Chondrocyte (in vitro differentiated cells): ENCODE data around the gene HACD2. TPM values are rescaled to one million over a fixed set of nuclear protein-coding genes. Genes with fewer than 3 reads are reported as not detected.

Experiments used
- DNase-seq: peaks from one replicate; pipeline ENCODE4 v3.0.0; 2021; ENCODE audit warnings: mixed read lengths, low spot score
- H3K27ac Mint-ChIP-seq: one replicate; pipeline ENCODE4 v1.8.0; 2021; ENCODE audit warnings: mild to moderate bottlenecking, moderate library complexity, mixed read lengths; ENCODE audit not compliant: unreplicated experiment
- H3K27me3 Mint-ChIP-seq: 2 replicates; pipeline ENCODE4 v1.8.0; 2021; ENCODE audit warnings: low read depth, mixed read lengths
- H3K36me3 Mint-ChIP-seq: 2 replicates; pipeline ENCODE4 v1.8.0; 2021; ENCODE audit warnings: low read depth, mixed read lengths
- H3K4me1 Mint-ChIP-seq: 2 replicates; pipeline ENCODE4 v1.8.0; 2021; ENCODE audit warnings: low read depth, mild to moderate bottlenecking, mixed read lengths
- H3K4me3 Mint-ChIP-seq: one replicate; pipeline ENCODE4 v1.8.0; 2021; ENCODE audit warnings: mild to moderate bottlenecking, moderate library complexity, mixed read lengths; ENCODE audit not compliant: unreplicated experiment
- H3K9me3 Mint-ChIP-seq: 2 replicates; pipeline ENCODE4 v1.8.0; 2021; ENCODE audit warnings: low read depth, mixed read lengths
- total RNA-seq: library from RNA; stranded (reverse); gene quantifications from 3 replicates; pipeline ENCODE4 v1.2.1, GENCODE V29; 2021
- TF ChIP-seq, protein P1 (sequence below): fragments of 200-600 bp; sonication (generic); IDR thresholded peaks from 2 replicates; pipeline ENCODE4 v1.5.0; 2021; ENCODE audit warnings: antibody characterized with exemption, mild to moderate bottlenecking, moderate library complexity

The HACD2 gene
- total RNA-seq, 1 donor from 2014 or later = 79.0 TPM

DNA sequence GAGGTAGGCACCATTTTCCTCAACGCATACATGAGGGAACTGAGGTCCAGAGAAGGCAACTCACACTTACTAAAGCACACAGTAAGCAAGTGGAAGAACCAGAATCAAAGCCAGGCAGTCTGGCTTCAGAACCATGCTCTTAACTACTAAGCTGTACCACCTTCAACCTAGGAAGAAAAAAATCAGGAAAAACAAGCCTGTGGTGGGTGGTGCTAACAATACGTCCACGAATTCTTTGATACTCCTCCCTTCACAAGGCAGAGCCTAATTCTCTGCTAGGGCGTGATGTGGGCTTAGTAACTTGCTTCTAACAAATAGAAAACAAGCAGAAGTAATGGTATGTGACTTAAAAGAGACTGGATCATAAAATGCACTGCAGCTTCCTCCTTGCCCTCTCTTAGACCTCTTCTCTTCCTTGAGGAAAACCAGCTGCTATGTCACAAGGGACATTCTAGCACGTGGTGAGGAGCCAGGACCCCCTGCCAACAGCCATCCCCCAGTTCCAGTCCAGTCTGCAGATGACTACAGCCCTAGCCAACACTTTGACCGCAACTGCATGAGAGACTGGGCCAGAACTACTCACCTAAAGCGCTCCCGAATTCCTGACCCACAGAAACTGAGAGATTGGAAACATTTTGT is 36.9 kb downstream of the HACD2 start:
- Mint-ChIP-seq H3K27ac (no peak overlapping the region), H3K4me1 (peaks cover 39% of the 10 kb centered on the region), H3K27me3 (no peaks in the 10 kb centered on the region), H3K9me3 (peaks cover 13% of the 10 kb centered on the region), H3K4me3 (no peak overlapping the region), H3K36me3 (peaks cover 24% of the 10 kb centered on the region)
- no peak for DNase-seq
- TF ChIP-seq, protein P1, sequence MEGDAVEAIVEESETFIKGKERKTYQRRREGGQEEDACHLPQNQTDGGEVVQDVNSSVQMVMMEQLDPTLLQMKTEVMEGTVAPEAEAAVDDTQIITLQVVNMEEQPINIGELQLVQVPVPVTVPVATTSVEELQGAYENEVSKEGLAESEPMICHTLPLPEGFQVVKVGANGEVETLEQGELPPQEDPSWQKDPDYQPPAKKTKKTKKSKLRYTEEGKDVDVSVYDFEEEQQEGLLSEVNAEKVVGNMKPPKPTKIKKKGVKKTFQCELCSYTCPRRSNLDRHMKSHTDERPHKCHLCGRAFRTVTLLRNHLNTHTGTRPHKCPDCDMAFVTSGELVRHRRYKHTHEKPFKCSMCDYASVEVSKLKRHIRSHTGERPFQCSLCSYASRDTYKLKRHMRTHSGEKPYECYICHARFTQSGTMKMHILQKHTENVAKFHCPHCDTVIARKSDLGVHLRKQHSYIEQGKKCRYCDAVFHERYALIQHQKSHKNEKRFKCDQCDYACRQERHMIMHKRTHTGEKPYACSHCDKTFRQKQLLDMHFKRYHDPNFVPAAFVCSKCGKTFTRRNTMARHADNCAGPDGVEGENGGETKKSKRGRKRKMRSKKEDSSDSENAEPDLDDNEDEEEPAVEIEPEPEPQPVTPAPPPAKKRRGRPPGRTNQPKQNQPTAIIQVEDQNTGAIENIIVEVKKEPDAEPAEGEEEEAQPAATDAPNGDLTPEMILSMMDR = no peak

DNA sequence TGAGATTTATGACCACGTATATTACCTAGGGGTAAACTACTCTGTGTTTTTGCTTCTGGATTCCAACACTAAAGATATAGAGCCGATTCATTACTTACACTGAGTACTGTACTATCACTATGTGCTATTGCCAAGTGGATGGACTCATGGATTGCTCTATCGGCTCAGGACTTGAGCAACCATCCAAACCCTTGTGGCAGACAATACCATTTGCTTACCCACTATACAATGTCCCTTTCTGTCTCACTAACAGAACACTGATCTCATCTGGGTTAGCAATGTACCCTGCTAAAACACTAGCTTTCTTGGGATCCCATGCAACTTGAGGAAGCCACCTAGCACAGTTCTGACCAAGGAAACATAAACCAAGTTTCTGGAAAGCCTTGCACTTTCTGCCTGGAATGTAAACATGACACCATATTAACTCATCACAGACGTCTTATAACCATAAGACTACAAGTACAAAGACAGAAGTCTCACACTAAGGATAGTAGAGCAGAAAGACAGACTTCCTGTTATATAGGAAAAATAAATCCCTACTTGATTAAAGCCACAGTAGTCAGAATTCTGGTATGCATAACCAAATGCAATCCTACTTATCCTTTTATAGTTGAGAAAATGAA is 38.6 kb downstream of the HACD2 start:
- Mint-ChIP-seq H3K4me3 (no peak overlapping the region), H3K27ac (peak overlapping the region; percentile 19), H3K36me3 (peaks cover 11% of the 10 kb centered on the region), H3K4me1 (peaks cover 37% of the 10 kb centered on the region), H3K9me3 (no peaks in the 10 kb centered on the region), H3K27me3 (no peaks in the 10 kb centered on the region)
- TF ChIP-seq, protein P1 = no peak
- no peak for DNase-seq

DNA sequence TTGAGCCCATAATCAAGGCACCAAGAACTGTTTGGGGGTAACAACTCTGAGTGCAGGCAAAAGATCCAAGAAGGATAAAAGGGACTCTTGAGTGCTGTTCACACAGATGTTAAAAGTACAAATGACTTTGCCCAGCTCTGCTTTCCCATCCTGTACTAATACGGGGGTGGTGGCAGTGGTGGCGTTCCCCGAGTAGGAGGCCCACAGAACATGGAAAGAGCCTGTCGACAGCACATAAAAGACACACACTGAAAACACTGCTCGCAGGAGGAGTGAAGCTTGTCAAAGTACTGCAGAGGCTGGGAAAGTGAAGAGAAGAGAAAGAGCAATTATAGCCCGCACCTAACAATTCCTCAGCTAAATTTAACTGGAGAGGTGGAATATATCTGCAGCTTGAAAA is 40.9 kb downstream of the HACD2 start:
- no peaks in the 10 kb centered on the region for H3K27me3 Mint-ChIP-seq
- TF ChIP-seq, protein P1 = no peak
- peaks cover 2% of the 10 kb centered on the region for H3K36me3 Mint-ChIP-seq
- H3K27ac Mint-ChIP-seq = peak overlapping the region; percentile 58
- H3K4me3 Mint-ChIP-seq = no peak overlapping the region
- H3K4me1 Mint-ChIP-seq = peaks cover 48% of the 10 kb centered on the region
- no peak for DNase-seq
- H3K9me3 Mint-ChIP-seq = no peaks in the 10 kb centered on the region

DNA sequence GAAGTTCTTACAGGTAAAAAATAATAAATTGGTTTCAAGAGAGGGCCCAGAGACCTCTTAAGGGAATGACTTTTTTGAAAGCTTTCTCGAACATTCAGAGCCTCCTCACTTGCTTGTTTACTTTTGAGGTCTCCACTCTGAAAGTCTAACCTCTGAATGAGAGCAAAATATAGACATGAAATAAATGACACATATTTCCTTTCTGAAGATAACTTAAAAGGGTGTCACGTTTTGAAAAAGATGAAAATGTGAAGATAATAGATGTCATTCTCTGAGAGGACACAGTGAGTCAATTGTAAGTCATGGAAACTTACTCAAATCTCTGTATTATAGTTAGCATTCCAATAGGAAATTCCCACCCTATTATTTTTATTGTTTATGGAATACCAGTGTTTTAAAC is 44.6 kb downstream of the HACD2 start:
- Mint-ChIP-seq H3K4me1 (peaks cover 38% of the 10 kb centered on the region), H3K27ac (peak overlapping the region; percentile 71), H3K4me3 (no peak overlapping the region), H3K27me3 (no peaks in the 10 kb centered on the region), H3K36me3 (peaks cover 2% of the 10 kb centered on the region), H3K9me3 (no peaks in the 10 kb centered on the region)
- DNase-seq = no peak
- TF ChIP-seq, protein P1 = no peak

DNA sequence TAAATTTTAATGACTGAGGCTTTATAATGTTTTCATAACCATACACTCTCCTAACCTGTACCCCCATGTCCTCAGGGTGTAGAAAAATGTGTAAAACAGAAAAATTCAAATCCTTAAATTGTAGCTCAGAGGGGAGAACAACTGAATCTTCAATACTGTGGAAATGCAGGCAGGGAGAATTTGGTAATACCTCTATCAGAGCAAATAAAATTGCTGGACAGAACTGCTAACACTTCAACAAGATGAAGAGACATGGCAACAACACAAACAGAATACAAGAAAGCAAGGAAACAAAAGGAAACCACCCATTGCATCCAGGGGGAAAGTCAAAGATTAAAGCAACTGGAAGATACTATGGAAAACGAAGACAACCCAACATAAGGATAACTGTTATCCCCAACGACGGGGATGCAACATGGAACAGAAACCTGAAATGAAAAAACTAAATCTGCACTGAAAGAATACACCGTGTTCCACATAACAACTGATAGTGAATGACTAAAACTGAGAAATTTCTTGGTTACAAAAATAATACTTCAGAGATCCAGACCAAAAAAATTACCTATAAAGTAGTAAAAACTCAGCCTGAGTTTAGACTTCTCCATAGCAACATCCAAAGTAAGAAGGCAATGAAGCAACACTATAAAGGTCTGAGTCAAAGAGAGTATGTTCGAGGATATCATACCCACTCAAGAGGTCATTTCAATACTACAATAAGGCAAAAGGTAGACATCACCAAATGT is 48.5 kb downstream of the HACD2 start:
- Mint-ChIP-seq H3K9me3 (no peaks in the 10 kb centered on the region), H3K36me3 (no peaks in the 10 kb centered on the region), H3K4me1 (peaks cover 45% of the 10 kb centered on the region), H3K27ac (no peak overlapping the region), H3K27me3 (no peaks in the 10 kb centered on the region), H3K4me3 (no peak overlapping the region)
- DNase-seq = no peak
- TF ChIP-seq, protein P1 = no peak
